GM19438 (cell line): ENCODE results near the gene ANXA10.

Experiments used
- ATAC-seq: cut with Tn5 transposase; IDR thresholded peaks from one replicate; pipeline ENCODE4 v1.9.1; 2021; ENCODE audit warnings: low read depth; ENCODE audit not compliant: unreplicated experiment

The ANXA10 gene, protein sequence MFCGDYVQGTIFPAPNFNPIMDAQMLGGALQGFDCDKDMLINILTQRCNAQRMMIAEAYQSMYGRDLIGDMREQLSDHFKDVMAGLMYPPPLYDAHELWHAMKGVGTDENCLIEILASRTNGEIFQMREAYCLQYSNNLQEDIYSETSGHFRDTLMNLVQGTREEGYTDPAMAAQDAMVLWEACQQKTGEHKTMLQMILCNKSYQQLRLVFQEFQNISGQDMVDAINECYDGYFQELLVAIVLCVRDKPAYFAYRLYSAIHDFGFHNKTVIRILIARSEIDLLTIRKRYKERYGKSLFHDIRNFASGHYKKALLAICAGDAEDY

GRCh38 chr4:168092176-168092712, at the start of gene ANXA10:
Gene ANXA10 (plus strand): TSS chr4:168092537. CDS start chr4:168092701, 164 bp downstream.
- ATAC-seq, result no peak

DNA sequence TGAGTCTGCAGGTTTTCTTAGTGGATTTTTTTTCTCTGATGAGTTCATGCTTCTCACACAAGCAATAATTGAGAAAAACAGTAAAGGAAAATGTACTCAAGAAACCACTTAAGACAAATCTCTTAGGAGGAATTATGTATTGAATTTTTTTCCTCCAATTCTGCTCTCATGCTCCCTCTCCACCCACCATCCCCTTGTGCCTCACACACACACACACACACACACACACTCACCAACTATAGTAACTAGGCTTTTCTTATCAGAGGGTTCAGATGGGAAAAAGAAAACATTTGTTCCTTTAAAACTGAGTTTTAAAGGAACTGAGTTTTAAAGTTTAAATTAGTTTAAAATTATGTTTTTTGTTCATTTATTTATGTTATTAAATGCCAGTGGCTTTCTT, 47.0 kb upstream of the ANXA10 start:
- no peak for ATAC-seq

GRCh38 chr4:168050002-168050401, 42.3 kb upstream of the ANXA10 start:
- no peak for ATAC-seq

DNA sequence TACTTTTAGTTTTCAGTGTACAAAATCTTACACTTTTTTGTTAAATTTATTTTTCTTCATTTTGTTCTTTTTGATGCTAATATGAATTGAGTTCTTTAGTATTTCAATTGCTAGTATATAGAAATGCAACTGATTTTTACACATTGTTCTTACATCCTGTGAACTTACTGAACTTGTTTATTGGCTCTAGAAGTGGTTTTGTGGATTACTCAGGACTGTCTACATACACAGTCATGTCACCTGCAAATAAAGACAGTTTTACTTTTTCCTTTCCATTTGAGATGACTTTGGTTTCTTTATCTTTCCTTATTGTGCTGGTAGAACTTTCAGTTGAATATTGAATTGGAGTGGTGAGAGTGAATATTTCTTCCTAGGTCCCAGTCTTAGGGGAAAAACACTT, 40.8 kb upstream of the ANXA10 start:
- ATAC-seq, result no peak

GRCh38 chr4:168057412-168057811, 34.9 kb upstream of the ANXA10 start:
- peak; percentile 77 for ATAC-seq

DNA sequence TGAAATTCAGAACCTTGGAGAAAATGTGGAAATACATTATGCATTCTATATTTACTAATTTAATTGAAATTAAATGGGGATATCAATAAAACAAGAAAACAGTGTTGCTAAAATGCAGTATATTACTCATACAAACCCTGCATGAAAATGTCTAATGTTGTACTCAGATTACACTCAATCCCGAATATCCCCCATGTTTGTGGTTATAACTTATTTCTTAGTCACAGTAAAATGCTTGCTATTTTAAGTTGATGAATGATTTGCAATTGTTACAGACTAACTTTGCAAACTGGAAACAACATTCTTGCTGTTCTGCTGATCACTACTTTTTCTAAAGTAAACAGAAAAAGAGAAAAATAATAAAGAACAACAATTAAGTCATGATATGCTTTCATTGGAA, 33.1 kb upstream of the ANXA10 start:
- ATAC-seq, result no peak

GRCh38 chr4:168063031-168063430, 29.3 kb upstream of the ANXA10 start:
- ATAC-seq, result no peak

DNA sequence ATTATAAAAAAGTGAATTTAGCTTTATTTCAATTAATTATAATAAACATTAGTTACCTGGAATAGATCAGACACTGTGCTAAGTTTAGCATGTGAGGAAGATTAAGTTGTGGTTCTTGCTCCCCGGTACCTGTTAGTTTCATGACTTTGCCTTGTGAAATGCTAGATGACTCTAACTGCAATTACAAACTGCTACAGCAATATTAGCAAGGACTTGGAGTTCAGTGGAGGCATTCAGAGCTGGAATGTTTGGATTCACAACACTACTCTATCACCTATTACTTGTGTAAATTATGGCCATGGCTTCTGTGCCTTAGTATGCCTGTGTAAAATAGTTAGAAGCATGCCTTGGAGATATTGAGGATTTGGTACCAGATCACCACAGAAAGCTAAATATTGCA, 21.4 kb upstream of the ANXA10 start:
- ATAC-seq, result no peak

GRCh38 chr4:168071304-168071703, 21.0 kb upstream of the ANXA10 start:
- no peak for ATAC-seq

DNA sequence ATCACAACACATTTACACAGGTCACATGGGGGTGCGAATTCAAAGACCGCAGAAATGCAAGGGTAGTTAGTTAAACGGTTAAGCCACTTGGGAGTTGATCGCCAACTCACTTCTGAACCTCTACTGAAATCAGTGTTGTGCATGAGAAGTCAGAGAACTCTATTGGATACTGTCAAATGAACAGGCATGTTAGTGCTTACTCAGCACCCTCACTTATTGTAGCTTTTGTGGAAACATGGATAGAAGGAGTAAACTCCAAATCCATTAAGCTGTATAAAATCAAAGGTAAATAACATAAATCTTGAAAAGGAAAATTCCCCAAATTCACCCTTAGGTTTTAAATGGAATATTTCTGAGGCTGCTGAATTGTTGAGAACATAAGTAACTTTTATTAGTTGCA, 17.5 kb upstream of the ANXA10 start:
- ATAC-seq, result no peak

GRCh38 chr4:168076989-168077725, 15.2 kb upstream of the ANXA10 start:
- peak; percentile 85 for ATAC-seq

DNA sequence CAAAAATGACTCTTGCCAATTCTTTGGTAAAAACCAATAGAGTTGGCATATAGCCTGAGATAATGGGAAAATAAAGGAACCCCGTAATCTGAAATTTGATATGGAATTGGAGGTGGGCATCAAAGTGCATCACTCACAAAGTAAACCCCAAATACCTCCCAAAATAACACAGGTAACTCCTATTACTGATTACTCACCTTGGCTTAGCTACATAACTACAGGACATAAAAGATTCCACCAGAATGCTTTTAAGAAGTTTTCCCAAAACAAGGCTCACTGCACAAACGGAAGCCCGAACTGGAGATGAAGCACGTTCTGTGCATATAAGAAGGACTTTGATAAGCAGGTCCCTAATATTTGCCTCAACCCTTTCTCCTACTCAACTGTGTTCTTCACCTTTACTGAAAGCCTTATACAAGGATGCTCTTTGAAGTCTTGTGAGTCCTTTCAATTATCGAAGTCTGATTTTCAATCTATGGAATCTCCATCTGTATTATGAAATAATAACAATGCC, 14.6 kb upstream of the ANXA10 start:
- no peak for ATAC-seq

- no peak for ATAC-seq
Observed at GRCh38 chr4:168082379-168082778, 10.0 kb upstream of the ANXA10 start.

GRCh38 chr4:168095776-168096406, 3.6 kb downstream of the ANXA10 start:
- no peak for ATAC-seq

- ATAC-seq, result no peak
Observed at GRCh38 chr4:168096407-168096784, 4.1 kb downstream of the ANXA10 start.

GRCh38 chr4:168097161-168097560, 4.8 kb downstream of the ANXA10 start:
- ATAC-seq, result no peak

- no peak for ATAC-seq
Observed at GRCh38 chr4:168098248-168098717, 5.9 kb downstream of the ANXA10 start.

DNA sequence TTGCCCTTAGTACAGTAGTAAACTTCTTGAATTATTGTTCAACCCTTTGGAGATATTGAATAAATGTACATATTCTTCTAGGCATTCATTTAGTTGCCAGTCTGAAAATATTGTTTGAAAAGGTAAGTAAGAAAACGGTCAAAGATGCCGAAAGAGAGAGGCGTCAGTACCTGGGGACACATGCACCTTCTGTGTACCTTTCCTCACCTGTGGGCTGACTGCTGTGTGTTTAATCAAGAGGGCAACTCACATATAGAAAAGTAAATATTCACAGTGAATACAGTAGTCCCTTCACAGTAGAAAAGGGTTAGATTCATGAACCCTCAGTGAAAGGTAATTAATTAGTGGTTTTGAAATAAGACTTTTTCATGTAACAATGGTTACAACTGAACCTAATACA, 6.9 kb downstream of the ANXA10 start:
- ATAC-seq, result no peak

- ATAC-seq, result no peak
Observed at GRCh38 chr4:168101026-168101425, 8.7 kb downstream of the ANXA10 start.

DNA sequence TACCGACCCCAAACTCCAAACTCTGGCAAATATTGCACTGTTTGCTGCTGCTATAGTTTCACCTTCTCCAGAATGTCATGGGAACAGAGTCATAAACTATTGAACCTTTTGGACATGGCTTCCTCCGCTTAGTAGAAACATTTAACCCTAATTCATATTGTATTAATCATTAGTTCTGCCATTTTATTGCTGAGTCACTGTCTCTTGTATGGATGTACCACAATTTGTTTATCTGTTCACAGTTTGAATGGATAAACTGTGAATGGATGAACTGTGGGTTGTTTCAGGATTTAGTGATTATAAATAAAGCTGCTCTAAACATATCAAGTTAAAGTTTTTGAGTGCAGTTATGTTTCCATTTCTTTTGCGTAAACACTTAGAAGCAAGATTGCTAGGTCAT, 10.1 kb downstream of the ANXA10 start:
- no peak for ATAC-seq

DNA sequence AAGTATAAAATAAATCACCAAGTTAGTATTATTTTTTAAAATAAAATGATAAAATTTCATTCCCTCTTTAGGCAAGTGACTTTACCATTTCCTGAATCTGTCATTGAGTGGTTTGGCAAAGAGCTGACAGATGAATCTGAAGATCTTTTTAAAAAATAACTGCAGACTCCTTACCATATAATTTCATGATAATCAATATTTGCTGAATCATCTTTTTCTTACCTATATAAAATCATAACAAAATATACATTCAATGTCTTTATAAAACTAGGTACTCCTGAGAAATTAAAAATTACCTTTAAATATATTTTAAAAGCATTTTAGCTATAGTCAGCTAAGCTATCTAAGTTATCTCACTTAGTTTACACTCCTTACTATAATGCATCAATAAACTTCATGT, 17.2 kb downstream of the ANXA10 start:
- no peak for ATAC-seq
